ENCODE results near the gene NTRK2. TPM values are rescaled to one million over a fixed set of nuclear protein-coding genes. Genes with fewer than 3 reads are reported as not detected.

NTRK2 gene
- total RNA-seq, 3 donors from 2014 or later: 1.7 to 3.5 (median 2.5) TPM

GRCh38 chr9:84703793-84704192 lies 34.3 kb downstream of the NTRK2 start:
- ATAC-seq (no peak), DNase-seq (no peak)
- H3K4me1 ChIP-seq (ENCODE audit: low read depth): no peaks in the 10 kb centered on the region
- no peak overlapping the region for H3K4me3 ChIP-seq
- TF ChIP-seq, protein P1, sequence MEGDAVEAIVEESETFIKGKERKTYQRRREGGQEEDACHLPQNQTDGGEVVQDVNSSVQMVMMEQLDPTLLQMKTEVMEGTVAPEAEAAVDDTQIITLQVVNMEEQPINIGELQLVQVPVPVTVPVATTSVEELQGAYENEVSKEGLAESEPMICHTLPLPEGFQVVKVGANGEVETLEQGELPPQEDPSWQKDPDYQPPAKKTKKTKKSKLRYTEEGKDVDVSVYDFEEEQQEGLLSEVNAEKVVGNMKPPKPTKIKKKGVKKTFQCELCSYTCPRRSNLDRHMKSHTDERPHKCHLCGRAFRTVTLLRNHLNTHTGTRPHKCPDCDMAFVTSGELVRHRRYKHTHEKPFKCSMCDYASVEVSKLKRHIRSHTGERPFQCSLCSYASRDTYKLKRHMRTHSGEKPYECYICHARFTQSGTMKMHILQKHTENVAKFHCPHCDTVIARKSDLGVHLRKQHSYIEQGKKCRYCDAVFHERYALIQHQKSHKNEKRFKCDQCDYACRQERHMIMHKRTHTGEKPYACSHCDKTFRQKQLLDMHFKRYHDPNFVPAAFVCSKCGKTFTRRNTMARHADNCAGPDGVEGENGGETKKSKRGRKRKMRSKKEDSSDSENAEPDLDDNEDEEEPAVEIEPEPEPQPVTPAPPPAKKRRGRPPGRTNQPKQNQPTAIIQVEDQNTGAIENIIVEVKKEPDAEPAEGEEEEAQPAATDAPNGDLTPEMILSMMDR (IDR thresholded peaks at IDR 0.05): no peak
- intact Hi-C loops (cut with DNase I, micrococcal nuclease): no loop called here
- H3K9me3 ChIP-seq: no peaks in the 10 kb centered on the region
- H3K36me3 ChIP-seq (ENCODE audit: low read depth): no peaks in the 10 kb centered on the region

- TF ChIP-seq, protein P1 (IDR thresholded peaks at IDR 0.05): no peak
- intact Hi-C loops (cut with DNase I, micrococcal nuclease): no loop called here
- Histone ChIP-seq H3K4me3 (no peak overlapping the region), H3K36me3 (ENCODE audit: low read depth) (no peaks in the 10 kb centered on the region), H3K9me3 (no peaks in the 10 kb centered on the region), H3K4me1 (ENCODE audit: low read depth) (no peaks in the 10 kb centered on the region)
- DNase-seq (no peak), ATAC-seq (no peak)
Measured at GRCh38 chr9:84705128-84705527, 35.6 kb downstream of the NTRK2 start.

DNA sequence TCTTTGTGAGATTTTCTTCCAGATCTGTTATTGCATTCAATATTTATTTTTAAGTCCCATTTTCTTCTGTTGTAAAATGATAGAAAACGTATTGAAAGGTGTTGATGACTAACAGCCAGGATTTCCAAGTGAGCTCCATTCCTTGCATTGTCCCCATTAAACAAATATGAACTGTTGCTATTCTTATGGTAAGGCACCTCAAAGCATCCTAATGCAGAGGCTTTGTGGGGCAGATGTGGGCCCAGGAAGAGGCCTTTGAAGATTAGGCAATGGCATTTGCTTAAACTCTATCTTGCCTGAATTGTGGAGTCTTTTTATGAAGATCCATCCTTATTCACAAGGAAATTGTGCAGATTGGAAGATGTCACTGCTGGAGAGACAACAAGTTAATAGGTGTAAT lies 38.9 kb downstream of the NTRK2 start:
- ATAC-seq: no peak

DNA sequence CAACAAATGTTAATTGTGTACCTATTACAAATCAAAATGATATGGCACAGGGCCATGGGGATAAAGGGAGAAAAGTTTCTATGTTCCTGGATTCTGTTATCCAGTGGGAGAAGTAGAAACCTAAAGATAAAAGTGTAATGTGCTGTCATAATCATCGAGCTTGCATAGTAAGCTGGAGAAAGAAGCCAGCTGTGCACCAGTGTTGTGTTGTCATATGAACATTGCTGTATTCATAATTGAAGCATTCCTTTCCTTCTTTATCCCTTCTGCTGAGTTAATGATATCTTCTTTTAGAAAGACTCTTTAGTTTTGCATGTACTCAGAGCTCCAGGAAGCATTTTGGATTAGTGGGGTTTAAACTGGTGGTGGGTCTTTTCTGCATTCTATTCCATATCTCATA lies 39.5 kb downstream of the NTRK2 start:
- DNase-seq: no peak
- no peak overlapping the region for H3K4me3 ChIP-seq
- ATAC-seq: no peak
- H3K36me3 ChIP-seq (ENCODE audit: low read depth): no peaks in the 10 kb centered on the region
- TF ChIP-seq, protein P1 (IDR thresholded peaks at IDR 0.05): no peak
- H3K9me3 ChIP-seq: no peaks in the 10 kb centered on the region
- no peaks in the 10 kb centered on the region for H3K4me1 ChIP-seq (ENCODE audit: low read depth)
- intact Hi-C loops (cut with DNase I, micrococcal nuclease): no loop called here

More for the DNA sequence above, 38.9 kb downstream of the NTRK2 start:
- no peaks in the 10 kb centered on the region for H3K9me3 ChIP-seq
- DNase-seq: no peak
- no peaks in the 10 kb centered on the region for H3K4me1 ChIP-seq (ENCODE audit: low read depth)
- H3K4me3 ChIP-seq: no peak overlapping the region
- H3K36me3 ChIP-seq (ENCODE audit: low read depth): no peaks in the 10 kb centered on the region
- intact Hi-C loops (cut with DNase I, micrococcal nuclease): no loop called here
- TF ChIP-seq, protein P1 (IDR thresholded peaks at IDR 0.05): no peak

DNA sequence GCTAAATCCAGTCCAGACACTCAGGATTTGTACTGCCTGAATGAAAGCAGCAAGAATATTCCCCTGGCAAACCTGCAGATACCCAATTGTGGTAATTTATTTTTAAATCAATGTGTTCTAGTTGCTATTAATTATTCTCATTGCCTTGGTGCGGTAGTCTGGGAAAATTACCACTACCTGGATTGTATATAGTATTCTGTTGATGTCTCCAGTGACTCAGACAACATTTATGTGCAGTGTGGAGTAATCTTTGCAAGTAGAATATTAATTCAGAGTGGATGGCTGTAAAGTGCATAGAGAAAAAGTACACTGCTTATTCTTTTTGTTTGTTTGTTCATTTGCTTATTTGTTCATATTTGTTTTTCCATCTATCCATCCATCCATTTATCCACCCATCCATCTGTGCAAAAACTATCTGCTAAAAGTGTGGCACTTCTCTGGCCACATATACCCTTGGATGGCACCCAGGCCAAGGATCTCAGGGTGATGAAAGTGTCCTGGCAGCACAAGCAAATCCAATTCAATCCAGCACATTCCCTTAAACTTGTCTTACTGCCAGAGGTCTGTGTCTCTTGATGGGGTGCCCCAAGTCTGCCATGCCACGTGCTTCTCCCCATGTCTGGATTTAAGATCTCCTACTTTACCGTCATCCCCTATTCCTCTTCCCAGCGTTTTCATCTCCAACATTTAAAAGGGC lies 41.3 kb downstream of the NTRK2 start:
- TF ChIP-seq, protein P1 (IDR thresholded peaks at IDR 0.05): no peak
- Histone ChIP-seq H3K36me3 (ENCODE audit: low read depth) (no peaks in the 10 kb centered on the region), H3K9me3 (no peaks in the 10 kb centered on the region), H3K4me1 (ENCODE audit: low read depth) (no peaks in the 10 kb centered on the region), H3K4me3 (no peak overlapping the region)
- ATAC-seq (no peak), DNase-seq (no peak)
- intact Hi-C loops (cut with DNase I, micrococcal nuclease): no loop called here

GRCh38 chr9:84711398-84711777 lies 41.9 kb downstream of the NTRK2 start:
- no peak overlapping the region for H3K4me3 ChIP-seq
- DNase-seq (no peak), ATAC-seq (no peak)
- no peaks in the 10 kb centered on the region for H3K36me3 ChIP-seq (ENCODE audit: low read depth)
- no peaks in the 10 kb centered on the region for H3K9me3 ChIP-seq
- H3K4me1 ChIP-seq (ENCODE audit: low read depth): no peaks in the 10 kb centered on the region
- intact Hi-C loops (cut with DNase I, micrococcal nuclease): no loop called here
- TF ChIP-seq, protein P1 (IDR thresholded peaks at IDR 0.05): no peak

Data from mucosa of descending colon (tissue), 3 donors.